SHP77 (cell line): ENCODE data around the gene COL5A2.

Source experiments
- DNase-seq, 2 experiments: peaks; one replicate each; lab custom pipeline; 2025; lab: John Stamatoyannopoulos, UW

Gene COL5A2

DNA sequence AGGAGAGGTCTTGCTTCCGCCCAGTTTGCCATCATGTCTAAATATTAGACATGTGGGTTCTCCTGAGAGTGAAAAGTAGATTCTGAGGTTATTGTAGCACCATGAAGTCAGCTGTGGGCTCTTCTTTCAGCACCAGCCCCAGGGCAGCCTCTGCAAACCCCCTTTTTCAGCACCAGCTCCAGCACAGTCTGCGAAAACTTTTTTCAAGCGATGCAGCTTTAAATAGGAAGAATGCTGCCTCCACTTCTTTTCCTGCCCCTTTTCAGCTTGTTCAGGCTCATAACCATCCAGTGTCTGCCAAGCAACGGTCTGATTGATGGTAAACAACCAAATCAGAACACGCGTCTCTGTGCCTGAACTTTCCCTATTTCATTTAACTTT, at the start of gene COL5A2:
Gene COL5A2, minus strand, starts transcription at position 192 of the 381 bp plus-strand sequence. Its CDS starts 157 bp downstream, at position 35.
- DNase-seq: no peak

DNA sequence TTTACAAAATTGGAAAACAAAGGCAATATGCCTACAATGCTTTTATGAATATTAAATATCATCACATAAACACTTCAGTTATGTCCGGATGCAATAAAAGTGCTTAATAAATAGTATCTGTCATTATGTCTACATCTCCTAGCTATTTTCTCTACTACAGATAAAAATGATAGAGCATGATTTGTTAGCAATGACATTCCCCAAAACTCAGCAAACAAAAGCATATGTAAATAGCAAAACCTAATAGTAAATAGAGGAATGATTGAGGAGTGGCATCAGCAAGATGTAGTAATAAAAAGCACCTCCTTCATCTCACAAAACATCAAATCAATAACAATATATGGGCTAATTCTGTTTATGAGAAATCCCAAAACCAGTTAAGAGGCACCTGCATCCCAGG, 46.5 kb upstream of the COL5A2 start:
- DNase-seq: no peak

DNA sequence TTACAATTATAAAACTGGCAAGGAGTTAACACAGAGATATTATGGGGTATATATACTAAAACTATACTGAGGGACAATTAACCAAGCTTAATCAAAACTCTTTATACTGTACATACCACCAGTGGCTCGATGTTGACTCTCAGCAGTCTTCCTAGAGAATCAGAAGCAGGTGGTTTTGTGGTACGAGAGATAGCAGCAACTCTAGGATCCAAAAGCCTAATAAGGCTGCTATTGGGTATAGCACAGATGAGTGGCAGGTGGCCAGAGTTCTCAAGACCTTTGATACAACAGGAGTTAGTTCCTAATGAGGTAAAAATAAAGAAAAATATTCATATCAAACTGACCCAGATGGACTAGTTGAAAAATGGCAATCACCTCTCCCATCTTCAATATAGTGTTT, 45.5 kb upstream of the COL5A2 start:
- DNase-seq: no peak

DNA sequence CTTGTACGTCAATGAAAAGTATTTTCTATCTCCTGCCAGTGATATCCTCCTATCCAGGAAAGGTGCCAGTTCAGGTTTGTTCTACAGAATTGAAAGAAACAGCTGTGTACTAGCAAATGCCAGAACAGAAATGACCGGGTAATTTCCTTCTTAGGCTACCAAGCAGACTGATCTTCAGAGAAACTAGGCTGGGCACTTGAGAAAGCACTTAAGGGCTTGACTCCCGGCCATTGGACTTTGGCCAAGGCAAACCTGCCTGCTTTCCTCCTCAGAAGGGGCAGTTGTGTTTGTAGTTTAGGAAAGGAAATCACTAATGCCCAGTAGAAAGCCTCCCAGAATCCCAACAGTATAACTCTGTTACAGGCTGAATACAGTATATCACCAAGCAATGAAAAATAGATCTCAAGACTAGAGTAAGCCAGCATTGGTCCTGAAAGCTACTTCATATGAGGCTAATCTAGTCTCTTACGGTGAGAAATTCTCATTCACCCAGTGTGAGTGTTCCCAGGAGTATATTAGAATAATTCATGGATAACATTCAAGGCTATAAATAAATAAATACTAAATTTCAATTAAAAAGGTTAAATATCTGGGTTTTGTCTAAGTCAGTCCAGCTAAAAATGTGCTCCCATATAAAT, 43.0 kb upstream of the COL5A2 start:
- no peak for DNase-seq

DNA sequence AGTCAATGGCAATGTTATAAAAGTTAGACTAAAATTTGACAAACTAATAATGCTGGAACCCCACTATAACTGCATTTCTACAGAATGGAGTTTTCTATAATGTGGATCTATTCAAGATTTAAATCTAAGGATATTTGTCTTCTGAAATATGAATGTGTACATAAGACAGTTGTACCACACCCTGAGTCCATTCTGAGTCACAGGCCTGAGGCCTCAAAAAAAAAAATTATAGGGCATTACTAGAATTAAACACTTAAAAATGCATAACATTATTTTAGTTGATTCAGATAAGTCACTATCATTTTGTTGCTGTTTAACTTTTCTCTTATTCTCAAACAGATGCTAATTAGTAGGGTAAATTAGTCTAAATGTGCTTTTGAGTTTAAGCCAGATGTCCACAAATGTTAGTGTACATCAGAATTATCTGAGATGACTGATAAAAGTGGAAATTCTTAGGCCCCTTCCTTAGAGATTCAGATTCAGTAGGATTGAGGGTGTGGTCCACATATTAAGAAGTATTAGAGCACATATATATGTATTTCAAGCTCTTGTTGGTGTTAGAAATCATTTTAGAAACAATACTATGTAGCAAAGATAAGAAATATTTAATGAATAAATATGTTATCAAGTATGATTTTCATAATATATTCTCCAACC, 42.4 kb upstream of the COL5A2 start:
- DNase-seq: no peak

DNA sequence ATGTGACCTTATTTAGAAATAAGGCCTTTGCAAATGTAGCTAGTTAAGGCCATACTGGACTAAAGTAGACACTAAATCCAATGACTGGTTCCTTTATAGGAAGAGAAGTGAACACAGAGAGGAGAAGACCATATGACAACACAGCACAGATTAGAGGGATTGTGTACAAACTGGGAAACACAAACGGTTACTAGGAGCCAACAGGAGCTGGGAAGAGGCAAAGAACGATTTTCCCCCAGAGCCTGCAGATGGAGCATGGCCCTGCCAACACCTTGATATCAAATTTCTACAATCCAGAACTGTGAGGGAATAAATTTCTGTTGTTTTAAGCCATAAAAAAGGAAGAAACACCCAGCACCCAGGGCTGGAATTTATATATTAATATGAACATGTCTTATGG, 38.7 kb upstream of the COL5A2 start:
- DNase-seq: no peak

DNA sequence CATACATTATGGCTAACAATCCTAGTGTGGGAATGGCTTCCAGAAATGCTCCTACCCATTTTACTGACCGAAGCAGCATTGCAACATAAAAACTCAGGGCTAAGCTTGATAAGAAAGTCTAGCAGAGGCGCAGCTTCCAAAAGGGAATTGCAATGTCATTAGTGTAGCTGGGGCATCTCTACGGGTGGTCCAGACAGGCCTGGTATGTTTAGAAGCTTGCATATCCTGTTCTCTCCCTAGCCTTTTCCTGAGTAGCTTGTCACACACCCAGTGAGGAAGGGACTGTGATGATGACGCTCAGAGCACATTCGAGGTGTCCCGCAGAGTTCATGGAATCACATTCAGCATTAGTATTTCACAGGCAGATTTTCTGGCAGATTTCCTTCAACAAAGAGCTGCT, 38.0 kb upstream of the COL5A2 start:
- no peak for DNase-seq

DNA sequence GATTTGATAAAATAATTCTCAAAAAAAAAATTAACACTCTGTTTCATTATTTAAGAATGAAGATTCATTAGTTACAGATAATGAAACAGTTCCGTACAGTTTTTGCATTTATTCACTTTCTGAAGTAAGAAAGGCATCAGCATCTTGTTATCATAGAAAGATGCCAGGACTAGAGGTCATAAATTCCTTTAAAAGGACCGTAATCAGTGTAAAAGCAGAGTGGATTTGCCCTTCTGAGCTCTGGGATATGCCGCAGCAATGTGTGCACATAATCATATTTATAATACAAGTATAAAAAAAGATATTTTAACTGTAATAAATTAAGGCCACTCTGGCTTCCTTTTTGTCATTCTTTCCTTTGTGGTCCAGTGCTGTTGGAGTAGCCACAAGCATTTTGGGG, 37.5 kb upstream of the COL5A2 start:
- DNase-seq: no peak

DNA sequence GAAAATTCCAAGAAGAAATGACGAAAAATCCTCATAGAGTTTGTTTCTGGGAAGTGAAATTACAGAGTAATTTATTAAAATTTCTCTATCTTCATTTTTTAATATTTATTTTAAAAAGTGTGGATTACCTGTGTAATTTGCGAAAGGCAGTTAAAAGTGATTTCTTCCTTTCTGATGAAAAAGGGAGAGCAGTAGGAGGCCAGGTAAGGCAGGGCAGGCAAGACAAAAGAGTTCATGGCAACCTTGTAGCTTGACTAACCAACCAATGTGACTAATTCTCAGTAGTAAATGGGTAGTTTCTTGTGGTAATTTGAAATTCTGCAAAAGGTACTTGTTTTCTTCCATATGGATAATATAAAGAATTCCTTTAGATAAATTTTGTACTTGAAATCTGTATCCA, 34.9 kb upstream of the COL5A2 start:
- no peak for DNase-seq

DNA sequence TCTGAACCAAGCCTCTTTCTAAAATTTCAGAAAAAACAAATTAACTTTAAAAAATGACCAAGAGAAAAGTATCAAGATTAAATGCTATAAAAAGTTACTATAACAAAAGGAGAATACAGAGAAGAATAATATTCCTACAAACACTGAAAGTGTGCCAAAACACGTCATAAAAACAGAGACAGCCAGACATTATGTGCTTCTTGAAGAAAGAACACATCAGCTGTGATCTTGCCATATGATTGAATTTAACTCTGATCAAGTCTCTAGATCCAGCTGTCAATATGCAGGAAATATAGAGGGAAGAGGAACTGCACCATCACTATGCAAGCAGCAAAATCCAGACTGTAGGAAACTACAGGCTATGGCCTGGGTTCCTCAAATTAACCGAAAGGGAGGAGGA, 33.7 kb upstream of the COL5A2 start:
- DNase-seq: no peak

DNA sequence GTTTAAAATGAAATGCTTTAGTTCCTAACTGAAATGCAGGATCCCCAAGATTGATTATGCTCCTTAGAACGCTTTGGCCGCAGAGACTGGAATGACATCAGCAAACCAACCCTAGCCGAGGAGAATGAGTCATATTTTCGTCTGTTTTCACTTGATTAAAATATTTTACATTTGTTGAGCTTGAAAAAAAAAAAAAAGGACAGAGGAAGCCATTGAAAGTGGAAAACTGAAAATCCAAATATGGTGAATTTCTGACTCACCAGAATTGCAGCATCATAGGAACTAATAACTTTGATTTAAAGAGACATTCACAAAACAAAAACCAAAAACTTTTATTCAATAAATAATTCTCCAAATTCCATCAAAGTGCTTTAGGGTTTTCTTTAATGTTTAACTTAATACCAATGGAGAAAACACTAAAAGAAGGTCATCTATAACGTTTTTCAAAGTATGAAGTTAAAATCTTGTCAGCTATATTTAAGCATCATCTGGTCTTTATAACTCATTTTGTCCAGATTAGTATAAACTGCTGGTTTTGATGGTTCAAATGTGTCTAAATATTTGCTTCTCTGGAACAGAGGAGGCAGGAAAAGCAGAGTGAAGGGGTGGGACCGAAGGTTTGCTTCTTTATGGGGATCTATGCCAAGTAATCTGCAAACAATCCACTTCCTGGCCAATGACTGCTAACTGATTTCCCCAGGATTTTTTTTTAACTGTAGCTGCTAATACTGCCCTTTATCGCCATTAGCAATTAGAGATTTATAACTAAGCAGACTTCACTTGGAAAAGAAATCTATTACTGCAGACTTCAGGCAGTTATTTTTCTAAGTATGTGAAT, 30.9 kb upstream of the COL5A2 start:
- DNase-seq: peak in 1 of 2 experiments; percentile 20

DNA sequence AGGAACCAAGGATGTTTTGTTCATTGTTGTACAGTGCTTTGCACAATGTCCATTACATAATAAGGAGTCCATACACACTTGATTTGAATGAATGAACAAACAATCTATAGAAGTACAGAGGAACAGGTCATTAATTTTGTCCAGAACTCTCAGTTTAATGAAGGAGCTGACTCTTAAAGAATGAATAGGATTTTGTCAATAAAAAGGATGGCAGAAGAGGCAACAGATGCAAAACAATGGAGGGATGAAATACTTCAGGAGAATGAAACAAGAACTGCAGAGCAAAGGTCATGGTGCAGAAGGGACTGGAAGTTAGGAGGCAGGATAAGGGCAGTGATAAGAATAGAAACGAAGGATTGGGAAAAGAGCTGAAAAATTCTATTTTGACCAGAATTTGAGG, 28.7 kb upstream of the COL5A2 start:
- DNase-seq: no peak

DNA sequence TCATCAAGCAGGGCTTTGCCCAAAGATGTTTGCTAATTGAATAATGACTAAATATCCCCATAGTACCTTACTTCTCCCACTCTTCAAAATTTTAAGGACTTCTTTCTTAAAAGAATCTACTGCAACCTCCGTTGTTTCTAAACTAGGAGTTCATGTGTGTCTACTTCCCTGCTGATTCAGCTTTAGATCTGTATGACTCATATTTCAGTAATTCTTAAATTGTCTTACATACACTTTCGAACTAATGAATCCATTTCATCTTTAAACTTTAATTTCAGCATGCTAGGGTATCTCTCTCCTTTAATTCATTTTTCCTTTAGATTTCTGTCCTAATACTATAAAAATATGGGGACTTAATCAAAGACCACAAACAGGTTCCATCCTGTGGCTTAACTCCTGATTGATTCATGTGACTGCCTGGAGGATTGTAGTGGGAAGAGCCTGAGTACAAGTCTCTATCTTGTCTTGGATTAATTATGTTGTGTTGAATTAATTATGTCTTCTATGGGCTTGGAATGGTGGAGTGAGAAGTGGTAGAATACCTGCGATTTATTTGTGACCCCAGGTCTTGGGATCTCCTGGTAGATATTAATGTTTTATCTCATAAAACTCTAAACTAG, 24.9 kb upstream of the COL5A2 start:
- DNase-seq: no peak

DNA sequence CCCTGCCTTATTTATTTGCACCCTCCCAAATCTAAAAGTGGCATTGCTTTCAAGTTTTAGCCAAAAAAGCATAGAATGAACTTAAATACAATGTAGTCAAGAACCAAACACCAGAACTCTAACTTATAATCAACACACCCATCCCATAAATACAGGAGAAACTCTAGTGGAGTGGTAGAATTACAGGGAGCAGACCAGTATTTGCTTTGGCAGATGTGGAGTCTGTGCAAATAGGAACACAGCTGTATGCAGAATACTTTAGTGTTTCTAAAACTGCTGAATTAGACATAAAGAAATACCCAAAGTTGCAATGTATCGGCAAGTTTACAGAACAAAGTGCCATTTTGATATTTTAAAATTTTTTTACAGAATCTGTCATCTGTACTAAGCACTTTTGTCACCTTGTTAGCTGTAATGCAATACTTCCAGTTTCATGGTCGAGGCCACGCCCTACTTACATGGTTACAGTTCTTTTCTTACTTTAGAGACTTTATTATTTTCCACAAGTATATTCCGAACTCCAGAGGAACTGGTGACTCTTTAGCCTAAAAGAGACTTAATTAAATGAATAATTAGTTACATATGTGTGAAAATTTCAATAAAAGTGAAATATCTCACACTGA, 23.7 kb upstream of the COL5A2 start:
- DNase-seq: peak; percentile 5 to 38

DNA sequence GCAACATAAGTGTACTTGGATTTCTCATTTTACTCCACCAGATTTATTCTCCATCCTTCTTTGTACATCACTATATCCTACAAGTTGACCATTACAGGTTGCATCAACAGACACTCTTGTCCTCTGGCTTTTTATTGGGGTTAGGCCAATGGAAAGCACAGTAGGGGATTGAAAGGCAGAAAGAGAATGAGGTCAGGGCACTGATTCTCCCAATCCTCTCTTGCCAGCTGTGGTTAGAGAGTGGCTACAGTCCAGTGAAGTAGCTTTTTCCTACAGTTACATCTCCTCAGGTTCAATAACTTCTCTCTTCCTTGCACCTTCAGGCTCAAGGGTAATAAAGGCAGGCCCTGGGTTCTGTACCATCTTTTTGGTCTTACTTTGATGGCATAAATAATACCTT, 20.2 kb upstream of the COL5A2 start:
- DNase-seq: no peak

DNA sequence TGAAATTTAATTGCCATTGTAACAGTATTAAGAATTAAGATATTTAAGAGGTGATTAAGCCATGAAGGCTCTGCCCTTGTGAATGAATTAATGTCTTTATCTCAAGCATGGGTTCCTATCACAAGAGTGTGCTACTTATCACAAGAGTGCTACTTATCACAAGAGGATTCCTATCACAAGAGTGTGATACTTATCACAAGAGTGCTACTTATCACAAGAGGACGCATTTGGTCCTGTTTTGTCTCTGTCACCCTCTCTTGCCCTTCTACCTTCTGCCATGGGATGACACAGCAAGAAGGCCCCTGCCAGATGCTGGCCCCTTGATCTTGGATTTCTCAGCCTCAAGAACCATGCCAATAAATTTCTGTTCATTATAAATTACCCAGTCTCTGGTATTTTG, 13.2 kb upstream of the COL5A2 start:
- no peak for DNase-seq

DNA sequence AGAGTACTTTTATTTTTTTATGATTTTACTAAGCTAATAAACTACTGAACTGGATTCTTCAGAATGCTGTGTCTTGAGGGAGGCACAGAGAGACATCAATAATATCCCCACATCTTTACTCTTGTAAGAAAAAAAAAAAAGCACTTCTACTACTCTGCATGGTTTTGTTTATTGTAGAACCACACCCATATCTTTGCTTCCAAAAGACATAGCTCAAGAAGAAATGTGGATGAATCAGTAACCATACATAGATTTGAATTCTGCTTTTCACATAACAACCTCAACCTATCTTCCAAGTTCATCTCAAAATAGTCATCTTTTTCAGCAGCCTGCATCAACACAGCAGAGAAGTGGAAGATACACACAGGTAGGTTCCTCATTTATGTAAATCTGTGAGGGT, 12.2 kb upstream of the COL5A2 start:
- no peak for DNase-seq

DNA sequence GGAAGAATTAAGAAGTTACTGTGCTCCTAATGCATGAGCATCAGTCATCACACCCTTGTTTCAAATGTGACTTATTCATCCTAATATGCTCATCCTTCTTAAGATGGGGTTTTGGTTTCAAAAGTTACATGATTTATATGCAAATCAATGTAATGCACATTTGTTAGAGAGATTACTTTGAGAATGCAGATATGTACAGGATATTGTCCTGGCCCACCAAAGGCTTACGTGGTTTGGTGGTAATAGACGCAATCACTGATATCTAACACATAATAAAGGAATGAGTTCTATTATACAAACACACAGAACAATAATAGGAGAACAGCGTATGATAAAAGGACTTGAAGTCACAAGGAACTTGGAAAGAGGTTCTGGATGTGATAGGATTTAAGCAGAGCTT, 11.1 kb upstream of the COL5A2 start:
- DNase-seq: no peak

DNA sequence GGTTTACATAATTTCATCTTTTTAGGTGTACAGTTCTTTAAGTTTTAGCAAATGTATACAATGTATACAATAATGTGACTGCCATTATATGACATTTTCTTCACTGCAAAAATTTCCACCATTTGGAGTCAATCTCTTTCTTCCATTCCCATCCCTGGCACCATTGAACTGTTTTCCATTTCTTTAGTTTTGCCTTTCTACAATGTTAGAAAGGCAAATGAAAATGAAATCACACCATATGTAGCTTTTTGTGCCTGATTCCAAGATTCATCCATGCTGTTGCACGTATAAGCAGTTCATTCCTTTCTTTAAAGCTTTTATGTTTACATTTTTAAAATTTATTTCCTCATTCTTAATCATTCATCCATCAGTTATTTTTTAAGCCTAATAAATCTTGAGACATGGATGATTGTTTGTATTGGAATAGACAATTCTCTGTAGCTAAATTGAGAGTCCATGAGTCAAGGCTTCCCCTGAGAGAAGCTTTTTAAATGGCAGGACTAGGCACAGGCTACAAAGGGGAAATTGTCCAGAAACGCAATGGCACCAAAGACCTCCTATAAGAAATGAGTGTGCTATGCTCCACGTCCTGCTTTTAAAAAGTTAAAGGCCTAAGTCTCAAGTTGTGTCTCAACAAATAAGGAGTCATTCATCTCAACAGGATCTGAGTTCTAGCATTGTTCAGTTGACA, 8.7 kb upstream of the COL5A2 start:
- no peak for DNase-seq

DNA sequence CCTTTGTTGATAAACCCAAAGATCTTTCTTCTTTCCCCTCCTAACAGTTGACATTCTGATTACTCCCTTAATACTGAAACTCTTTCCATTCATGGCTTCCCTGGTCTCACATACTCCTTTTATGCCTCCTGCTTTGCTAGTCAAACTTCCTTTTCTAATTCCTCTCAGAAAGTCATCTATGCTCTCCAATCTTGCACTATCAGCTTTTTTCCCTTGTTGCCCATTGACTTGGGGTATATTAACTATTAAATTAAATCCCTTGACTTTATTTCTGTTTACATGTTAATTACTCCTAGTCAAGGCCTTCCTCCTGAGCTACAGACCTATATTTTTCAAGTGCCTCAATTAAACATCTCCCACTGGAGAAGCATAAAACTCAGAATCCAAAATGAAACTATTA, 3.6 kb upstream of the COL5A2 start:
- DNase-seq: no peak

DNA sequence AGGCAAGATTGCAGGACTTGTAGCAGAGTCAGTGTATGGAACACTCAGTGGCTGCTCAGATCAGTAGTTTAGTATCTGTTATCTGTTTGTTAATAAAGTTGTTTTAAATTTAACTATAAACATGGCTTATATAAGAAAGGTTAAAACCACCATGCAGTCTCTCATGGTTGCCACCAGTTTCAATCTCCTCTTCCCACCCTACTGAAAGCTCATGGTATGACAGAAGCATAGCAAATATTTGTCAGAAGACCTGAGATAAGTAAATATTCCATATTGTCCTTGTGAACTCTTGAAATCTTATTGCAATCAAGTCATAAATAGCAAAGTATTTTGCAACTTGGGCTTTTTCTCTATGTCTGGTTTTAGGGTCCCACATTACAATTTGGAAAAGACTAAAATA, 2.1 kb upstream of the COL5A2 start:
- DNase-seq: no peak
